ENCODE measurements around the gene GP1BB.

Gene GP1BB

DNA sequence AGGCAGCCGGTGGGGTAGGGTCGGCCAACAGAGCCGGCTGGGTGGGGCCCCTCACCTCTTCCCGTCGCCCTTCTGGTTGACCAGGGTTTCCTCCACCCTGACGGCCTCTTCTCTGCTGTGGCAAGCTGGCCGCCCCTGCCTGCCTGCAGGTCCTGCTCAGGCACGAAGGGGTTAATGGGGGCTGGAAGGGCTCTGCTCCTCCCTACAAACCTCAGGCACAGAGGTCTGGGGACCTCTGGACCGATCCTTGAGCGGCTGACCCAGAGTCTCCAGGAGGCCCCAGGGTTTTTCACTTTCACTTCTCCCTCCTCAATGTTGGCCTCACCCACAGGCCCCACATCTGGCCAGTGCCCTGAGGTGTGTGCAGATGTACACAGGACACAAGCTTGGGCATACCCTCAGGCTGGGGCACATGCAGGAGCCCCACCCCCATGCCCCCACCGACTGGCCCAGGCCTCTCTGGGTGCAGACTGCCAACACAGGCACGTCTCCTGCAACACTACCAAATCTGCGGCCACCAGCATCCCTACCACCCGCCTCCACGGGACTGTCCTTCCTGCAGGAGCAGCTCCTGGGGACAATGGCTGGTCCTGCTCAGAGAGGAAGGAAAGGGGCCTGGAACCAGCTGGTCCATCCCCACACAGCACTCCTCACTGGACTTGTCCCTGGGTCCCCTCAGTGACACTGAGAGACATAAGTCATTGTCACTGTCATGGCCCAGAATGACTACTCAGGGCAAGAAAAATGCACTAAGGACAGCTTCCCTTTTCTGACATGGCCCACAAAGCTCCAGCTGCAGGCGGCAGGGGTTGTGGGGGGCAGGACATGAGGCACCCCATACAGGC lies 34.0 kb downstream of the GP1BB start:
- no peak for DNase-seq

DNA sequence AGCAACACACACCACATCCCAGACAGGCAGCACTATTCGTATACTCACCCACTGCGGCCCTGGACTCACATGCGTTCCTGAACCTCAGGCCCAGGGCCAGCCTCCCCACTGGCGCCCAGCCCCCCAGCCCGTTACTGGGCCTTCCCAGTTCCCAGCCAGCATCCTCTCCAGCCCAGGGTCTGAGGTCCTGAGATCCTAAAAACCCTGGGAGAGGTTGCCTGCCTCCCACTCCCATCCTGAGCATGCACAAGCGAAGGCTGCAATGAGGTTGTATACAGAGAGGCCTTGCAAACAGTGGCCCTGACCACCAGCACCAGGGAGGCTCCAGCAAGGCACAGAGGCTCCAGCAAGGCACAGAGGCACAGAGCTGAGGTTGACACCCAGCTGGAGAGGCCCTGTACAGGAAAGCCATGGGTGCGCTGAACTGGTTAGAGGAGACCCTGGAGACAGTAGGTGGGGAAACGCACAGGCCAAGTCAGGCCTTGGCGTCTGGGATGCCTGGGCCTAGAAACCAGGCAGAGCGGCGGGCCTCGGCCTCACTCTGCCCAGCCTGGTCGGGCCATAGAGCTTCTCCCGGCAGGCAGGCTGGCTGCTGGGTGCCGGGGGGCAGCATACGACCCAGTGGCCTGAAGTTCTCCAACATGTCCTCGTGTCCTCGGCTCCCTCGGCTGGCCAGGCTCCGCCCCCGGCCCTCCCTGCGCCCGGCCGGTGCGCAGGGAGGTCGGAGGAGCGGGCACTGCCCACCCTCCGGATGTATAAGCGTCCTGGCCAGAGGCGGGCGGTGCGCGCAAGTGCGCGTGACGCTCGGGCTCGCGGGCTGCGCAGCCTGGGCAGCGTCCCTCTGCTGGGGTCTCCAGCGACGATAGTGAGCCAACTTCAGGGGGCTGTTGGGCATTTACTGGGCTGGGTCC lies 34.9 kb downstream of the GP1BB start:
- no peak for DNase-seq

DNA sequence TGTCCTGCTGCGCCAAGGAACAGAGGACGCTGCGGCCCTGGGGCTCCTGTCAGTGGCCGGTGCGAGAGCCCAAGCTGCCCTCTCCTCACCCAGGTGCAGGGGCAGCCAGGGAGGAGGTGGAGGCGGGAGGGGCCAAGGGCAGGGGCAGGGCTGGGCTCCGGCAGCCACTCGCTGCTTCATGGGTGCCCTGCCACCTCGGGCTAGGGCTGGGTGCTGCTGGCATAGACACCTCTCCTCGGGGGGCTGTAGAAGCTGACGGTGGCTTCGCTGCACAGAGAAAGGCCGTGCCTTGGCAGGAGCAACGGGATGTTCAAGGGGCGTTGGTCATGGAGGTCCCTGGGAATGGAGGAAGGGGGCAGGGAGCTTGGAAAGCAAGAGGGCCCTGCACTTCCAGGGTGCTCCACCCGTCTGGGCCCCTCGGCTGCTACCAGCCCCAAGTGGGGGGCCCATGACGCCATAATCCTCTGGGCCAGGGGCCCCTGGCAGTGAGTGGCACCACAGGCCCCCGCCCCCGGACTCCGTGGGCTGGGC lies 35.6 kb downstream of the GP1BB start:
- DNase-seq = no peak

DNA sequence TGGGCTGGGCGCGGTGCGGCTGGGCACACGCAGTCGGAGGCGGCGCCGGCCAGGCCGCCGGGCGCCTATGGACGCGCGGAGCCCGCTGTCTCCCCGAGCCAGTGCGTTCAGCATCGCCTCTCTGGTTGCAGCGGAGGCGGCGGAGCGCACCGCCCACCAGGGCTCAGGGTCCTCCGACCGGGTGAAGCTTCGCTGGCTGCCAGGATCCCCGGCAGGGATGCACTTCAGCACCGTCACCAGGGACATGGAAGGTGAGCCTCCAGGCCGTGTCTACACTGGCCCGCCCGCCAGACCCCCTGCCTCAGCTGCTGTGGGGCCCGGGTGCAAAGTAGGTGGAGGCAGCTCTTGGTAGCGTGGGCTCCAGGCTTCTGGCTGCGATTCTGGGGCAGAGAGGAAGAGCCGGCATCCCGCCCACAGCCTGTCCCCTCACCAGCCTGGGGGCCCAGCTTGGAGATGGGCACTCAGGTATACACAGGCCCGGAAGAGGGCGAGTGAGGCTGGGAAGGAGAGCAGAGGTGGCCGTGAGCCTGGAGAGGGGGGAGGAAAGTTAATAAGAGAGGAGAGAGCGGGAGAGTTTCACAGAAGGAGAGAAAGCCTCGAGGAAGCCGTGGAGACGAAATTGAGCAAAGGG lies 36.2 kb downstream of the GP1BB start:
- no peak for DNase-seq

DNA sequence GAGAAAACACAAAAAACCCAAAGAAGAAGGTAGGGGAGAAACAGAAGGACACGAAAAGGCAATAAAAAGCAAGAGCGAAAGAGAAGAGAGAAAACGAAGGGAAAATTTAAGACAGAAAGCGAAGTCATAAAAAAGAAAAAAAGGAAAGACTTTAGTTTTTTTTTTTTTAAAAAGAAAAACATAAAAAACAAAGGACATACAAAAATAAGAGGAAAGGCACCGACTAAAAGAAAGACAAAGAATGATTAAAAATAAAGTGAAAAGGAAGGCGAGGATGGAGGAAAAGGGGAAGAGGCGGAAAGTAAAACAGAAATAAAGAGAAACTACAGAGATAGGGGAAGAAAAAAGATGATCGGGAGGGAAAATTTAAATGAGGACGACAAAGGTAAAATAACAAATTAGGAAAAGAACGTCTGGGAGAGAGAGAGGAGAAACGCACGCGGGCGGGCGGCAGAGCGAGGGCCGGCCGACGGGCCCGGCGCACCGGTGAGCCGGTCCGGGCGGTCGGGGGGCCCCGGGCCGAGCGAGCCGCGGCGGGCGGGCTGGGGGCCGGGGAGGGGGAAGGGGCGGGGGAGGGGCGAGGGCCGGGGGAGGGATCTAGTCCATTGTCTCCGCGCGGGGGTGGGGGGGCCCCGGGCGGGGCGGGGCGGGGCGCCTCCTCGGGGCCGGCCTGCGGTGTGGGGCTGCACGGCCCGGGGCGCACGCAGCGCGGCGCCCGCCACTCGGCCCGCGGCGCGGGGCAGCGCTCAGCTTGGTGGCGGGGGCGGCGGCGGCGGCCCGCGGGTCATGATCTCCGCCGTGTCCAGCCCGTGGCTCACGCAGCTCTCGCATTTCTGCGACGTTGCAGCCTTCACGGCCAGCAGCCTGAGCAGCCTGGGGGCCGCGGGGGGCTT lies 37.0 kb downstream of the GP1BB start, which contains the start of gene TBX1:
Gene TBX1 (plus strand): TSS at position 721 of the 893 bp plus-strand sequence. CDS start 66 bp downstream, at position 787.
- no peak for DNase-seq

DNA sequence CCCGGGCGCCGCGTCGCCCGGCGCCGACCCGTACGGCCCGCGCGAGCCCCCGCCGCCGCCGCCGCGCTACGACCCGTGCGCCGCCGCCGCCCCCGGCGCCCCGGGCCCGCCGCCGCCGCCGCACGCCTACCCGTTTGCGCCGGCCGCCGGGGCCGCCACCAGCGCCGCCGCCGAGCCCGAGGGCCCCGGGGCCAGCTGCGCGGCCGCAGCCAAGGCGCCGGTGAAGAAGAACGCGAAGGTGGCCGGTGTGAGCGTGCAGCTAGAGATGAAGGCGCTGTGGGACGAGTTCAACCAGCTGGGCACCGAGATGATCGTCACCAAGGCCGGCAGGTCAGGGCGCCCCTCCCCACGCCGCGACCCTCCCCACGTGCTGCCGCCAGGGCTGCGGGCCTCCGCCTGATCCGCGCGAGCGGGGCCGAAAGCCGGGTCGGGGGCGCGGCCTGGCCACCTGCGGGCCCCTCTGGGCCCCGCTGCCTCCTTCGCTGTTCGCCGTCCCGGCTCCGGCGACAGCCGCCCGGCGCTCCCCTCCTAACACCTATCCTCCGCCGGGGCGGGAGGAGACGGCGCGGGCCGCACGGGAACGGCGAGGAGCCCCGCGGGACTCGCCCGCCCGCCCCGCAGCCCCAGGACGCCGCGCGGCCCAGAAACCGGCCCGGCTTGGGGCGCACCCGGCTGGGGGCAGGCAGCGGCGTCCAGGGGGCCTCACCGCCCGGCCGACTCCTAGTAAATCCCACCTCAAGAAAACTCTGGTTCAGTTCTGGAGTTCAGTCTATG lies 37.8 kb downstream of the GP1BB start:
- DNase-seq = no peak

DNA sequence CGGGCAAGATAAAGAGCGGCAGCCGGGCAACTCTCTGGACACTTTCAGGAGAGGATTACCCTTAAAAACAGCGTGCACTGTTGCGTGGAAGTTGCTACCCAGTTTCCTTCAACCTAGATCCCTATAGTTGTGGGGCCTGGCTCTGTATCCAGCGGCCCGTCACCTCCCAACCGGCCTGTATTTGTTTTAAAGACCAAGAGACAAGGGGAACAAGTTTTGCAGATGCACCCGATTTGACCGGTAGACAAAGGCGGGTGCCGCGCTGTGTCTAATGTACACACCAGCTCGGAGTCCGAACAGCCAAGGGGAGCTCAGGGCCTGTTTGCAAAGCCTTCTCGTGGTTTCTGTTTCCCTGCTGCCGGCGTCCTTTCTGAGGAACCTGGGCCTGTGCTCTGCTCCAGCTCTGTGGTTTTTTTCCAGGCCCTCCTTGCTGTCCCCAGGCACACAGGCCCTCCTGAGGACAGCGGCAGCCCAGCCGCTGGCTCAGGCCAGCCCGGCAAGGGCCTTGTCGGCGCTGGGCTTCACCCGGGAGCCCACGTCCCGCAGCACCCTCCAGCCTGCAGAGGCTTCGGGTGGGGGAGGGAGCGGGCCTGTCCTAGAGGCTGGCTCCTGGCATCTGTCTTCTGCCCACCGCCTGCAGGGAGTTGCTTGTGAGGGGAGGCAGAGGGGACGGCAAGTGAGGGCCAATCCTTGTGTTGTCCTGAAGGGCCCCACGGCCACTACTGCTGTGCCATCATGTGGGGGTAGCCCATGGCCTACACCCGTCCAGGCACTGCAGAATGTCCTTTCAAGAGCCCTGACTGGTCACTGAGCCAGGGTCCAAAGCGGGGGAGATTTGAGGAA lies 38.6 kb downstream of the GP1BB start:
- no peak for DNase-seq

DNA sequence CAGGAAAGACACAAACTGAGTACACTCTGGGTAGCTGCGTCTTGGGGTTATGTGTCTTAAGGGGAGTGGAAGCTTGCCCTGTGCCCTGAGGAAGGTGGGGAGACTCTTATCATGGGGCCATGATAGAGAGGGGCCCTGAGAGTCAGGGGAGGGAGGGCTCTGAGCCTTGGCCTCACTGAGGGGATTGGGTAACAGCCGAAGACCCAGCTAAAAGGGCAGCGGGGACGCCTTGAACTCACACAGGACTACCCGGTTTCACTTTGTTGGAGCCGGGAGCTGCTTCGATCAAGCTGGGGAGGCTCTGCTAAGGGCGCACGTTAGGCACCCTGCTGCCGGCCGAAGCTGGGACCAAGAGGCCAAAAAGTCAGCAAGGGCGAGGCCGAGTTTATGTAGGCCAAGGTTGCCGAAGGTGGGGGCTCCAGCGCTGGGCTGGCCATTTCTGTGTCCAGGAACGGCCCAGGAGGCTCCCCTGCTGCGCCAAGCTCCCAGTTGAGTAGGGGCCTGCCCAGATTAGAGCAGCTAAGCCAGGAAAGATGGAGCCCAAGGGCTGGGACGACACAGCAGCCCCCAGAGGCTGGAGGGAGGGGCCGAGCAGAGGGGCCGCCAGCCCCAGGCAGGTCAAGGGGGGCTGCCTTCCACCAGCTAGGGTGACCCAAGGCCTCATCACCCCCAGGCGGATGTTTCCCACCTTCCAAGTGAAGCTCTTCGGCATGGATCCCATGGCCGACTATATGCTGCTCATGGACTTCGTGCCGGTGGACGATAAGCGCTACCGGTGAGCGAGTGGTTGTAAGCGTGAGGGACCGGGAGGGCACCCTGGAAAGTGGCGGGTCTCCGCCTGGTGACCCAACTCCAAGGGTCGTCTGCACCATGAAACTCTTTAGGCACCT lies 39.5 kb downstream of the GP1BB start:
- DNase-seq = no peak

DNA sequence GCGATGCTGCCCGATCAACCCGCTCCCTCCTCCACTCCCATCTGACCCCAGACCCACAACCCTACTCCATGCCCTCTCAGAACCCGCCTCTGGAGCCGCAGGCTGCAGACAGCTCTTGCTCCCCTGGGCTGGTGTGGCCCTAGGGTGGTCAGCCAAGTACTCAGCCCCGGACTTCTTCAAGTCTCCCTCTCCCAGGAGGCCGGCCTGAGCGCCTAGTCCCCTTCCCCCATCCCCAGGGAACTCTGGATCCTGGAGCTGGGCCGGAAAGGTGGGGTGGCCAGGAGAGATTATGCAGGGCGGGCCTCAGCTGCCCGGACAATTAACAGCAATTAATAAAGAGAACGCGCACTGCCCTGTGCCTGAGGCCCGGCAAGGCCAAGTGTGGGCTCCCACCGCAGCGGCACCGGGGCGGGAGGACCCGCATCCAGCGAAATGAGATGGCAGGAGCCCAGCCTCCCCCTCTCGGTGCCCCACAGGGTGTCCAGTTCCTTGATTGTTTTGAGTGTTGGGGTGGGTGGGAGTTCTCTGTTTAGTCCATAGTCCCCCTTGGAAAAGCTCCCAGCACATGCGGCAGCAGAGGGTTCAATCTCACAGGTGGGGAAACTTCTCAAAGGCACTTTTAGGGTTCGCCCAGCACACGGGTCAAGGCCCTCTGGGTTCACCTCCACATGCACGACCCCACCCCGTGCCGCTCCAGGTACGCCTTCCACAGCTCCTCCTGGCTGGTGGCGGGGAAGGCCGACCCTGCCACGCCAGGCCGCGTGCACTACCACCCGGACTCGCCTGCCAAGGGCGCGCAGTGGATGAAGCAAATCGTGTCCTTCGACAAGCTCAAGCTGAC lies 40.3 kb downstream of the GP1BB start:
- DNase-seq = no peak

DNA sequence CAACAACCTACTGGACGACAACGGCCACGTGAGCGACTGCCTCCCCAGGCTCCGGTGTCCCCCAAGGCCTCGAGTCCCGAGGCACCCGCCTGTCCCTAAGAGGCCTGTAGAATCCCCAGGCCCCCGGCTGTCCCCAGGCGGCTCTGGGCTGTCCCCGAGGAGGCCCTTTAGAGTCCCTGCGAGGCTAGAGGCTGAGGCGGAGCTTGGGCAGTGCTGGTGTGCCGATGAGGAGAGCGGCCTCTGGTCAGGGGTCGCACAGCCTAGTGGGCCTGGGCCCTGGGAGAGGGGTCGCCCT lies 40.9 kb downstream of the GP1BB start:
- DNase-seq = no peak

DNA sequence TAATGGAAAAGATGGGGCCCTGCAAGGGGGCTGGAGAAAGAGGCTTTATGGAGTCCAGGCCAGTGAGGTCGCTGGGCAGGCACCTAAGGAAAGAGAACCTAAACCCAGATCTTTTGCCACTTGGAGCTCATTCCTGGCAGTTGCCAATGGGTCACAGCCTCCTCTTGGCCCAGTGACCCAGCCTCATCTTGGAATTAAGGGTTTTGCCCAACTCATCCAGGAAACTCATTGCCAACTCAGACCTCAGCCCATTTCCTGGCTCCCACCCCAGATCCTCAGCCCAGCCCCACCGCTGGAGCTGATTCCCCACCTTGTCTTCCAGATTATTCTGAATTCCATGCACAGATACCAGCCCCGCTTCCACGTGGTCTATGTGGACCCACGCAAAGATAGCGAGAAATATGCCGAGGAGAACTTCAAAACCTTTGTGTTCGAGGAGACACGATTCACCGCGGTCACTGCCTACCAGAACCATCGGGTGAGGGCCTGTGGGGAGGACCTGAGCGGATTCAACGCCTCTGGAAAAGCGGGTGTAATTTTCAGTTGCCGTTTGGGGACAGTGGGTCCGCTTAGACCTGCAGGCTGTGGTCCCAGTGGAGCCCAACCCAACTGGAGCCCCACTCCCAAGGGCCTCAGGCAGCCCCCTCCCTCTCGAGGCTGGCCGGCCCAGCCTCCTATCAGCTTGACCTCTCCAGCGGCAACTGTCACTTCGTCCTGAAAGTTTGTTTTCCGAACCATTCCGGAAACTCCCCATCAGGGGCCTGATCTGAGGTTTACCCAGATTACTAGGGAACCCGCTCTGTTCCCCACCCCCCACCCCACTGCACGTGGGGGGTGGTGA lies 41.5 kb downstream of the GP1BB start:
- no peak for DNase-seq

DNA sequence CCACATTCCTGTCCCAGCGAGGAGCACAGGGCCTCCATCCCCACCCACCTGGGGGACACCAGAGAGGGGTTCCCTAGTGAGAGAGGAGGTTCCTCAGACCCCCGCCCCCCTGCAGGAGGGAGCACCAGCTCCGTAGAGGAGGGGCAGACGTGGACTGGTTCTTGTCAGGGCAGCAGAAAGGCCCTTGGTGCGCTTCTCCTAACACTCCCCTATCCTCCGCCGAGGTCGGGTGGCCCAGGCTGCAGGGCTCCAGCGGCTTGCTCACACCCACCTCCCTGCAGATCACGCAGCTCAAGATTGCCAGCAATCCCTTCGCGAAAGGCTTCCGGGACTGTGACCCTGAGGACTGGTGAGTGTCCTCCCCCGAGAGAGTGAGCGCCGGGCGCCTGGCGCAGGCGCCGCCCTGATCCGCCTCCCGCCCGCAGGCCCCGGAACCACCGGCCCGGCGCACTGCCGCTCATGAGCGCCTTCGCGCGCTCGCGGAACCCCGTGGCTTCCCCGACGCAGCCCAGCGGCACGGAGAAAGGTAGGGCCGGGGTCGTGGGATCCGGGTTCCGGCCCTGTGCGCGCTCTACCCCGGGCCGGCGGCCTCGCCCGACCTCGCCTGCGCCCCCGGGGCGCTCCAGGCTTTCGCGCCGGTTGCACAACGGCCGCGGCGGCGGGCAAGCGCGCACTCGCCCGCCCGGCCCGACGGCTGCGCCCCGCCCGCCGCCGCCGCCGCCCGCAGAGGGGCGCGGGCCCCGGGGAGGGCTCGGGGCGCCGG lies 42.3 kb downstream of the GP1BB start:
- DNase-seq = no peak

DNA sequence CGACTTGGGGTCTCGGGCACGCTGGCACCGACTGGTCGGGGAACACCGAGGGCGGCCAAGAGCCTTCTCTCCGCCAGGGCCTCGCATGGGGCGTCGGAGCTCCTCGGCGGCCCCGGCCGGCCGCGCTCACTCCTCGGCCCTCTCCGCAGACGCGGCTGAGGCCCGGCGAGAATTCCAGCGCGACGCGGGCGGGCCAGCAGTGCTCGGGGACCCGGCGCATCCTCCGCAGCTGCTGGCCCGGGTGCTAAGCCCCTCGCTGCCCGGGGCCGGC lies 42.8 kb downstream of the GP1BB start:
- DNase-seq = no peak

DNA sequence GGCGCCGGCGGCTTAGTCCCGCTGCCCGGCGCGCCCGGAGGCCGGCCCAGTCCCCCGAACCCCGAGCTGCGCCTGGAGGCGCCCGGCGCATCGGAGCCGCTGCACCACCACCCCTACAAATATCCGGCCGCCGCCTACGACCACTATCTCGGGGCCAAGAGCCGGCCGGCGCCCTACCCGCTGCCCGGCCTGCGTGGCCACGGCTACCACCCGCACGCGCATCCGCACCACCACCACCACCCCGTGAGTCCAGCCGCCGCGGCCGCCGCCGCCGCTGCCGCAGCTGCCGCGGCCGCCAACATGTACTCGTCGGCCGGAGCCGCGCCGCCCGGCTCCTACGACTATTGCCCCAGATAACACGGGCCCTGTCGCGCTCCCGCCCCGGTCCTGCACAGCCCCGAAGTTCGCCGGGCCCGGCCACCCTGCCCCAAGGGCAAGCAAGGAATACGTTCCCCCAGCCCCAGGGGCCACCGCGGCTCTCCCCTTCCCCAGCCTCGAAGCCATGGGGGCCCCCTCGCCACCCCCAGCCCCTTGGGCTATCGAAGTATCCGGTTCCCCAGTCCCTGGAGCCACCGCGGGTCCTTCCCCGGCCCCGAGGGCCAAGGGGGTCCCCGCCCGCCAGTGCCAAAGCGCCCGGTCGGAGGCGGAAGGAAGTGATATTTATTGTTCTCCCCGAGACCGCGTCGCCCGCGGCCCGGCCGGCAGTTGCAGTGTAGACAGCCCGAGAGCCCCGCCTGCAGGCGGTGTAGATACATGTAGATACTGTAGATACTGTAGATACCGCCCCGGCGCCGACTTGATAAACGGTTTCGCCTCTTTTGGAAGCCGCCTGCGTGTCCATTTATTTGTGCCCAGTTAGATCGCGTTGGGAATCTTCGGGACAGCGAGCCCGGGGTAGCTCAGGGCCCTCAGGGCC lies 43.4 kb downstream of the GP1BB start:
- no peak for DNase-seq

DNA sequence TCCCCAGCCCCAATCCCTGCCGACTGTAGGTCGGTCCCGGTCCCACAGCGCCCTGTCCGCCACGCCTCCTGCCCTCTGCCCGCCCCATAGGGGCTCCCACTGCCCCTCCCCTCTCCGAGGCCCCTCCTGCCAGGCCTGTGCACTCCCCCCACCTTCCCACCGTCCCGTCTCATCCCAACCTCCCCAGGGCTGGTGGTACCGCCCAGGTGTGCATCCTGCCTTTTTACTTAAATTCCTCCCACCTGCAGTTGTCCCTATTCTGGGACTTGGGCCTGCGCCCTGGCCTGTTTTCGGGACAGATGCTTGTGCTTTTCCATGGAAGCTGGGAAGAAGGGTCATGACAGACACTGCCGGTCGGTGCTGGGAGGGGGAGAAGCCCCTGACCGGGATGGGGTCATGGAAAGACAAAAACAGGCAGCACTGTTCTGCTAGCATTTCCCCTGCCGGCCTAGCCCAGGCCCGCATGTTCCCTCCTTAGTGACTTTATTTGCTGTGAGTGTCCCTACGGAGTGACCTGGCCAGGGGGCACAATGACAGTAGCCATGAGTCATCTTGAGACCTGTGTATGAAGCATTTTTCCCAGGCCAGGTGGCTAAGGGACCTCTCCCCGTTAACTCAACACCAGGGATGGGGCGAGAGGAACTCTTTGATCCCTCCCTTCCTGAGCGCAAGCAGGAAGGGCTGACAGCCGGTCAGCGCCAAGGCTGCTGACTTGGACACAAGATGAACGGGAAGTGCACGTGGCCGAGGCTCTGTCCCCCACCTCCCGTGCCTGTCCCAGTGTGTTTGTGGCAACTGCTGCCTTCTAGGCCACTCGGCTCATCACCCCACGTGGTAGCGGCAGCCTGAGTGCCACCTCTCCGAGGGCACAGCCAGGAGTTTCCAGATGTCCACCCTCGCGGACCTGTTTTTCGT lies 44.3 kb downstream of the GP1BB start:
- no peak for DNase-seq

All from NCI-H1092 treated with DMSO at 0.1 percent for 48 hours (cell line).